Measurements from ENCODE around the gene FAT1. TPM values are rescaled to one million over a fixed set of nuclear protein-coding genes. Genes with fewer than 3 reads are reported as not detected.
"Not testable (repeated sequence)": the region's sequence is repeated elsewhere in the genome, so short reads cannot be mapped to it uniquely, and the experiment has no call there.

FAT1 gene
- total RNA-seq, 1 donor from 2014 or later, result 106 TPM

DNA sequence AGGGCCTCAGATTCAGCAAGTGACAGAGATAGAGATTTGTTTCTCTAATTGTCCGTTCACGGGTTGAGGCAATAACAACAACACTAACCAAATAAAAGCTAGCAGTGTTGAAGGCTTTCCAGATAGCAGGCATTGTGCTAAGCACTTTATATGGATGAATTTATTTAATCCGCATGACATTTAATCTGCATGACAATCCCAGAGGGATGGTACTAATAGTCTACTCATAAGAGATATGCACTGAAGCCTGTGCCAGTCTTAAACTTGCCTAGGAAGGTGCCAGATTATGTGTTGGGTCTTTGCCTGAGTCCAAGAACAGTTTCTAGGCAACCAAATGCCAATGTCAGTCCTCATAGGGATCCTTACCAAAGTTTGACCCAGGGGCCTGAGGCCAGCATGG, 37.7 kb upstream of the FAT1 start:
- DNase-seq, result no peak
- Histone ChIP-seq H3K9me3 (no peaks in the 10 kb centered on the region), H3K4me3 (no peak overlapping the region), H3K27me3 (ENCODE audit: low read depth) (no peaks in the 10 kb centered on the region), H3K36me3 (no peaks in the 10 kb centered on the region), H3K4me1 (no peaks in the 10 kb centered on the region), H3K27ac (no peak overlapping the region)
- intact Hi-C loops (cut with DNase I), result no loop called here
- TF ChIP-seq CTCF (IDR thresholded peaks at IDR 0.05), result no peak
- no peak for ATAC-seq

- H3K27ac ChIP-seq, result no peak overlapping the region
- no peak overlapping the region for H3K4me3 ChIP-seq
- no peak for ATAC-seq
- TF ChIP-seq CTCF (IDR thresholded peaks at IDR 0.05), result no peak
- H3K27me3 ChIP-seq (ENCODE audit: low read depth), result no peaks in the 10 kb centered on the region
- intact Hi-C loops (cut with DNase I), result no loop called here
- no peaks in the 10 kb centered on the region for H3K36me3 ChIP-seq
- no peak for DNase-seq
- no peaks in the 10 kb centered on the region for H3K9me3 ChIP-seq
- no peaks in the 10 kb centered on the region for H3K4me1 ChIP-seq
Observed at GRCh38 chr4:186760576-186760975, 36.9 kb upstream of the FAT1 start.

DNA sequence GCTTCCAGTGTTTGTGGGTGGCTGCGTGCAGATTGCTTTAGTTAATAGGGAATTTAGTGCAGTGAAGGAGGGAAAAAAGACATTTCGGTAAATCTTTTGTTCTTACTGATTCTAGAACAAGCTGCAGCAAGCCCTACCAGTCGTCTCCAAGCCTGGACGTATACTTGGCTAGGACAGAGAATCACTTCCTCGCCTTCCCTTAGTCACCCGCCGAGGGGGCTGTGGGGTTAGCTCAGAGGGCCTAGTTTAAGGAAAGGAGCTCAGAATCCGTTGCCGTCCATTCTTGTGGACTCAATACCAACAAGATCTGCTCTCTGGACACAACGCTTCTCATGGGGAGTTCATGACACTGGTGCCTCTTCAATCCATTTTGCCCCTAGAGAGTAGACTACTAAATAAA, 36.3 kb upstream of the FAT1 start:
- H3K4me1 ChIP-seq, result no peaks in the 10 kb centered on the region
- no peaks in the 10 kb centered on the region for H3K36me3 ChIP-seq
- H3K9me3 ChIP-seq, result no peaks in the 10 kb centered on the region
- no peak for TF ChIP-seq CTCF (IDR thresholded peaks at IDR 0.05)
- H3K27ac ChIP-seq, result no peak overlapping the region
- ATAC-seq (no peak), DNase-seq (no peak)
- H3K27me3 ChIP-seq (ENCODE audit: low read depth), result no peaks in the 10 kb centered on the region
- intact Hi-C loops (cut with DNase I), result no loop called here
- no peak overlapping the region for H3K4me3 ChIP-seq

DNA sequence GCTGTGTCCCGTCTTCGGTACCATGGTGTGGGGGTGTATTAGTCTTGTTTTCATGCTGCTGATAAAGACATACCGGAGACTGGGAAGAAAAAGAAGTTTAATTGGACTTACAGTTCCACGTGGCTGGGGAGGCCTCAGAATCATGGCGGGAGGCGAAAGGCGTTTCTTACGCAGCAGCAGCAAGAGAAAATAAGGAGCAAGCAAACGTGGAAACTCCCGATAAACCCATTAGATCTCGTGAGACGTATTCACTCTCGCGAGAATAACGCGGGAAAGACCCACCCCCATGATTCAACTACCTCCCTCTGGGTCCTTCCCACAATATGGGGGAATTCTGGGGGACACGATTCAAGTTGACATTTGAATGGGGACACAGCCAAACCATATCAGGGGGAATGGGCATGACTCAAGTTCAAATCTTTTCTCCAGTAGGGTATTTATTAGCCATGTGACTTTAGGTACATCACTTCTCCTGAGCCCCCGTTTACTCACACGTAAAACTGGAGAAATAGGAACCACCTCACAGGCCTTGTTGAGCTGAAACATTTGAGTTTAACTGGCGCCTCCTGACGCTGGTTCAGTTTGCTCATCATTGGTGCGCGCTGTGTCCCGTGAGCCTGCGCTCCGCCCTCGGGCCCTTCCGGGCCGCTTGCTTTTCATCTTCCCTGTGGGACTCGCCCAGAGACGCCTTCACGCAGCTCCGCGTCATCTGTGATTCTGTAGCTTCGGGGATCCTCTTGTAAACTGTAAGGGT, 35.5 kb upstream of the FAT1 start:
- Histone ChIP-seq H3K36me3 (no peaks in the 10 kb centered on the region), H3K27me3 (ENCODE audit: low read depth) (no peaks in the 10 kb centered on the region), H3K9me3 (no peaks in the 10 kb centered on the region), H3K4me1 (no peaks in the 10 kb centered on the region), H3K4me3 (no peak overlapping the region), H3K27ac (no peak overlapping the region)
- DNase-seq (no peak), ATAC-seq (no peak)
- intact Hi-C loops (cut with DNase I), result no loop called here
- TF ChIP-seq CTCF (IDR thresholded peaks at IDR 0.05), result no peak

DNA sequence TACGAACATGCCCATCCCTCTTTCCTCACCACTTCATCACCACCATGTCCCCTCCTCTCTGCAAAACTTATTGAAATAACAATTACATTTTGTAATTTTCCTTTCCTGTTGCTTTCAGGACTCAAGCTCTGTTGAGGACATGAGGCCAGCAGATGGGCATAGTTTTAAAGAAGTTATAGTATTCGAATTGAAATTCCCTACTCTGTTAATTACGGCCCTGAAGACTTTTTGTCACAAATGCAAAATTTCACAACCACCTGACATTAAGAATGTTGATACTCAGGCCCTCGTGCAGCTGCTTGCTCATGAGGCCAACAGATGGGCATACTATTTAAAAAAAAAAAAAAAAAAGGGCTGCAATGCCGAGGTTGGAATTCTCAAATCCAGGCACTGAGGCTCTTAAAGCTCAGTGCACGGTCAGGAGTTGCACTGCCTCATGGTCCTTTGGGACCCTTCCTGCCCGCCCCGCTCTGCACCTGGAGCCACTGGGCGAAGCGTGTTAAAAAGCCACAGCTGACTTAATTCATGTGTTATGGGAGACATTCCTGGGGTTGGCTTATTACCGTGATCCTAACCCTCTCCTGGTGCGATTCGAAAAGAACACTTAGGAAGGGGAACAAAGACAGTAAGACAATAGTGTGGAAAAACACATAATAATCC, 34.2 kb upstream of the FAT1 start:
- DNase-seq (no peak), ATAC-seq (no peak)
- Histone ChIP-seq H3K36me3 (no peaks in the 10 kb centered on the region), H3K9me3 (no peaks in the 10 kb centered on the region), H3K4me3 (no peak overlapping the region), H3K27me3 (ENCODE audit: low read depth) (no peaks in the 10 kb centered on the region), H3K27ac (no peak overlapping the region), H3K4me1 (no peaks in the 10 kb centered on the region)
- TF ChIP-seq CTCF (IDR thresholded peaks at IDR 0.05), result no peak
- intact Hi-C loops (cut with DNase I), result no loop called here

- DNase-seq; H3K36me3 ChIP-seq; ATAC-seq; H3K4me1 ChIP-seq; H3K27ac ChIP-seq; H3K27me3 ChIP-seq (ENCODE audit: low read depth); H3K4me3 ChIP-seq; H3K9me3 ChIP-seq; intact Hi-C loops (cut with DNase I): not testable (repeated sequence)
Observed at GRCh38 chr4:186756550-186756949, 32.9 kb upstream of the FAT1 start.

Data from lower lobe of right lung (tissue), 2 donors.